SU-DHL-6 (cell line): ENCODE data around the gene ANKRD13A.
"Not testable (repeated sequence)": the region's sequence is repeated elsewhere in the genome, so short reads cannot be mapped to it uniquely, and the experiment has no call there.

Experiments used
- CTCF ChIP-seq: fragments of 200-600 bp; sonication (generic); IDR thresholded peaks from one replicate; pipeline ENCODE4 v1.5.1; 2017; ENCODE audit warnings: antibody characterized with exemption, mild to moderate bottlenecking, low read length, moderate library complexity; ENCODE audit not compliant: insufficient read depth, poor library complexity, severe bottlenecking
- EZH2phosphoT487 ChIP-seq: fragments of 200-600 bp; sonication (generic), shearing (Covaris generic); conservative IDR thresholded peaks from 2 replicates; pipeline ENCODE4 v1.6.1; 2018; ENCODE audit warnings: mild to moderate bottlenecking, antibody characterized with exemption, low read length, moderate library complexity, mixed read lengths

- TF ChIP-seq CTCF, EZH2phosphoT487: not testable (repeated sequence)
These were observed 68.9 kb downstream of the ANKRD13A start for GRCh38 chr12:110068115-110068514.
